GM19328 (cell line): ENCODE measurements around the gene CRYZL1.
"Not testable (repeated sequence)": the region's sequence is repeated elsewhere in the genome, so short reads cannot be mapped to it uniquely, and the experiment has no call there.

ENCODE experiments used
- ATAC-seq: cut with Tn5 transposase; IDR thresholded peaks from one replicate; pipeline ENCODE4 v1.9.1; 2021; ENCODE audit warnings: mild to moderate bottlenecking, moderate library complexity; ENCODE audit not compliant: unreplicated experiment

CRYZL1 gene

GRCh38 chr21:33641352-33642026 lies at the start of gene CRYZL1:
Gene CRYZL1, minus strand, starts transcription at chr21:33641741. Its CDS starts 10,190 bp downstream, at chr21:33631551.
- ATAC-seq, result peak; percentile 79

- ATAC-seq, result no peak
Measured at GRCh38 chr21:33690874-33691273, 49.3 kb upstream of the CRYZL1 start.

- no peak for ATAC-seq
Measured at GRCh38 chr21:33688353-33688752, 46.8 kb upstream of the CRYZL1 start.

- ATAC-seq, result no peak
Measured at GRCh38 chr21:33687634-33688033, 46.1 kb upstream of the CRYZL1 start.

- no peak for ATAC-seq
Measured at GRCh38 chr21:33686386-33686785, 44.8 kb upstream of the CRYZL1 start.

- no peak for ATAC-seq
Measured at GRCh38 chr21:33685613-33686197, 44.2 kb upstream of the CRYZL1 start.

GRCh38 chr21:33684923-33685560 lies 43.5 kb upstream of the CRYZL1 start:
- no peak for ATAC-seq

GRCh38 chr21:33684068-33684467 lies 42.5 kb upstream of the CRYZL1 start:
- no peak for ATAC-seq

- ATAC-seq, result no peak
Measured at GRCh38 chr21:33682992-33683627, 41.6 kb upstream of the CRYZL1 start.

- ATAC-seq, result no peak
Measured at GRCh38 chr21:33680870-33681269, 39.3 kb upstream of the CRYZL1 start.

- ATAC-seq, result no peak
Measured at GRCh38 chr21:33677450-33677849, 35.9 kb upstream of the CRYZL1 start.

GRCh38 chr21:33676666-33677065 lies 35.1 kb upstream of the CRYZL1 start:
- not testable (repeated sequence) for ATAC-seq

- no peak for ATAC-seq
Measured at GRCh38 chr21:33674226-33674625, 32.7 kb upstream of the CRYZL1 start.

GRCh38 chr21:33673473-33673872 lies 31.9 kb upstream of the CRYZL1 start:
- no peak for ATAC-seq

GRCh38 chr21:33670076-33670978 lies 28.8 kb upstream of the CRYZL1 start:
- no peak for ATAC-seq

- ATAC-seq, result no peak
Measured at GRCh38 chr21:33668620-33669019, 27.1 kb upstream of the CRYZL1 start.

- ATAC-seq, result no peak
Measured at GRCh38 chr21:33668180-33668579, 26.6 kb upstream of the CRYZL1 start.

GRCh38 chr21:33667636-33668035 lies 26.1 kb upstream of the CRYZL1 start:
- no peak for ATAC-seq

- no peak for ATAC-seq
Measured at GRCh38 chr21:33666153-33666552, 24.6 kb upstream of the CRYZL1 start.

- ATAC-seq, result no peak
Measured at GRCh38 chr21:33664135-33664534, 22.6 kb upstream of the CRYZL1 start.

- ATAC-seq, result no peak
Measured at GRCh38 chr21:33663241-33663640, 21.7 kb upstream of the CRYZL1 start.
